Activated T-cell treated with anti-CD3 and anti-CD28 coated beads for 1 hour (primary cell): ENCODE measurements around the gene TMEM176A.
"Not testable (repeated sequence)": the region's sequence is repeated elsewhere in the genome, so short reads cannot be mapped to it uniquely, and the experiment has no call there.

Experiments used
- DNase-seq: peaks from one replicate; pipeline ENCODE4 v3.0.0-alpha.2; 2020; ENCODE audit warnings: low read depth

Gene TMEM176A

GRCh38 chr7:150788474-150789269, 11.9 kb upstream of the TMEM176A start:
- DNase-seq: no peak

- no peak for DNase-seq
Measured at GRCh38 chr7:150790416-150791075, 10.0 kb upstream of the TMEM176A start.

- DNase-seq: no peak
Measured at GRCh38 chr7:150791304-150791703, 9.3 kb upstream of the TMEM176A start.

GRCh38 chr7:150791746-150792452, 8.7 kb upstream of the TMEM176A start:
- DNase-seq: no peak

- DNase-seq: no peak
Measured at GRCh38 chr7:150793569-150794238, 6.9 kb upstream of the TMEM176A start.

GRCh38 chr7:150797661-150798060, 2.9 kb upstream of the TMEM176A start:
- no peak for DNase-seq

GRCh38 chr7:150799156-150799555, 1.4 kb upstream of the TMEM176A start:
- no peak for DNase-seq

GRCh38 chr7:150799741-150800580, 608 bp upstream of the TMEM176A start, which contains the start of gene TMEM176B:
Gene TMEM176B (minus strand): TSS chr7:150800364. CDS start chr7:150796569, 3,795 bp downstream.
- no peak for DNase-seq

GRCh38 chr7:150801242-150801945, 825 bp downstream of the TMEM176A start:
- DNase-seq: no peak

GRCh38 chr7:150801946-150802771, 1.6 kb downstream of the TMEM176A start:
- DNase-seq: no peak

GRCh38 chr7:150803161-150803860, 2.7 kb downstream of the TMEM176A start:
- no peak for DNase-seq

GRCh38 chr7:150804802-150805201, 4.2 kb downstream of the TMEM176A start:
- no peak for DNase-seq

GRCh38 chr7:150805864-150806263, 5.3 kb downstream of the TMEM176A start:
- no peak for DNase-seq

GRCh38 chr7:150806454-150806853, 5.9 kb downstream of the TMEM176A start:
- DNase-seq: no peak

- DNase-seq: no peak
Measured at GRCh38 chr7:150806863-150807262, 6.3 kb downstream of the TMEM176A start.

GRCh38 chr7:150807616-150808438, 7.3 kb downstream of the TMEM176A start:
- not testable (repeated sequence) for DNase-seq

- DNase-seq: no peak
Measured at GRCh38 chr7:150814328-150815001, 13.9 kb downstream of the TMEM176A start.

GRCh38 chr7:150818971-150819370, 18.4 kb downstream of the TMEM176A start:
- no peak for DNase-seq
